Activated CD4-positive, alpha-beta T cell treated with anti-CD3 and anti-CD28 coated beads, Interleukin-10, Interleukin-2, amounts not matched to agents 100 ng/mL and 50 ng/mL, durations not matched to agents 16 hours and 8 hours (primary cell): ENCODE data around the gene MKRN1.
A peak's percentile ranks its signal among the peaks of the same experiment; 100 is the strongest.
"Not testable (repeated sequence)": the region's sequence is repeated elsewhere in the genome, so short reads cannot be mapped to it uniquely, and the experiment has no call there.

Experiments
- DNase-seq: peaks from one replicate; pipeline ENCODE4 v3.0.0-alpha.2; 2020

MKRN1 gene

GRCh38 chr7:140425718-140426117, 53.6 kb downstream of the MKRN1 start:
- no peak for DNase-seq

GRCh38 chr7:140423501-140423900, 55.8 kb downstream of the MKRN1 start:
- DNase-seq, result no peak

GRCh38 chr7:140421521-140421920, 57.8 kb downstream of the MKRN1 start:
- DNase-seq, result no peak

GRCh38 chr7:140418653-140419052, 60.7 kb downstream of the MKRN1 start:
- DNase-seq, result no peak

GRCh38 chr7:140418156-140418472, 61.2 kb downstream of the MKRN1 start:
- DNase-seq, result not testable (repeated sequence)

GRCh38 chr7:140417456-140418155, 61.7 kb downstream of the MKRN1 start:
- DNase-seq, result no peak

GRCh38 chr7:140416560-140416959, 62.7 kb downstream of the MKRN1 start:
- DNase-seq, result no peak

GRCh38 chr7:140415816-140416215, 63.5 kb downstream of the MKRN1 start:
- not testable (repeated sequence) for DNase-seq

GRCh38 chr7:140415361-140415760, 63.9 kb downstream of the MKRN1 start:
- no peak for DNase-seq

GRCh38 chr7:140404565-140405065, 74.7 kb downstream of the MKRN1 start:
- DNase-seq, result no peak

- DNase-seq, result peak; percentile 38
Measured at GRCh38 chr7:140403878-140404564, 75.3 kb downstream of the MKRN1 start, which contains the start of gene RAB19. TSS of gene RAB19 (plus strand) at chr7:140404058. CDS start at chr7:140407647, 3,589 bp downstream.
